ENCODE results near the gene DBF4. TPM values are rescaled to one million over a fixed set of nuclear protein-coding genes. Genes with fewer than 3 reads are reported as not detected.

Gene DBF4
- total and polyA plus RNA-seq, 2 of the 13 experiments (the other 11 are each of a cell fraction or from before 2014, with no cell fraction given): 5.0 to 64.4 TPM

Other genes with a start within 250 kb of the DBF4 start
- gene RUNDC3B, start 248.1 kb upstream of the DBF4 start, total RNA-seq (2016; rRNA removed; fragmentation: Illumina TruSeq; extraction: Trizol): 1.3 and 1.5 TPM in 2 replicates
- gene RUNDC3B, start 248.1 kb upstream of the DBF4 start, polyA plus RNA-seq (2011; rRNA removed): 0.16 and 0.28 TPM in 2 replicates
- gene SLC25A40, start 133 bp upstream of the DBF4 start, total RNA-seq (2016; rRNA removed; fragmentation: Illumina TruSeq; extraction: Trizol): 13.6 and 18.0 TPM in 2 replicates
- gene SLC25A40, start 133 bp upstream of the DBF4 start, polyA plus RNA-seq (2011; rRNA removed): 10.0 and 12.9 TPM in 2 replicates
- gene ADAM22, start 57.8 kb downstream of the DBF4 start, total RNA-seq (2016; rRNA removed; fragmentation: Illumina TruSeq; extraction: Trizol): 2.9 and 6.7 TPM in 2 replicates
- 1.3 and 1.9 TPM in 2 replicates for gene ADAM22, start 57.8 kb downstream of the DBF4 start, polyA plus RNA-seq (2011; rRNA removed)